Amygdala (tissue), 56 donors: Measurements from ENCODE around the gene LRRC56.
A peak's percentile ranks its signal among the peaks of the same experiment; 100 is the strongest.
"Not testable (repeated sequence)": the region's sequence is repeated elsewhere in the genome, so short reads cannot be mapped to it uniquely, and the experiment has no call there.

ENCODE experiments used
- DNase-seq, 56 donors: peaks; one replicate each; lab custom pipeline; 2025; lab: John Stamatoyannopoulos, UW

The LRRC56 gene

DNA sequence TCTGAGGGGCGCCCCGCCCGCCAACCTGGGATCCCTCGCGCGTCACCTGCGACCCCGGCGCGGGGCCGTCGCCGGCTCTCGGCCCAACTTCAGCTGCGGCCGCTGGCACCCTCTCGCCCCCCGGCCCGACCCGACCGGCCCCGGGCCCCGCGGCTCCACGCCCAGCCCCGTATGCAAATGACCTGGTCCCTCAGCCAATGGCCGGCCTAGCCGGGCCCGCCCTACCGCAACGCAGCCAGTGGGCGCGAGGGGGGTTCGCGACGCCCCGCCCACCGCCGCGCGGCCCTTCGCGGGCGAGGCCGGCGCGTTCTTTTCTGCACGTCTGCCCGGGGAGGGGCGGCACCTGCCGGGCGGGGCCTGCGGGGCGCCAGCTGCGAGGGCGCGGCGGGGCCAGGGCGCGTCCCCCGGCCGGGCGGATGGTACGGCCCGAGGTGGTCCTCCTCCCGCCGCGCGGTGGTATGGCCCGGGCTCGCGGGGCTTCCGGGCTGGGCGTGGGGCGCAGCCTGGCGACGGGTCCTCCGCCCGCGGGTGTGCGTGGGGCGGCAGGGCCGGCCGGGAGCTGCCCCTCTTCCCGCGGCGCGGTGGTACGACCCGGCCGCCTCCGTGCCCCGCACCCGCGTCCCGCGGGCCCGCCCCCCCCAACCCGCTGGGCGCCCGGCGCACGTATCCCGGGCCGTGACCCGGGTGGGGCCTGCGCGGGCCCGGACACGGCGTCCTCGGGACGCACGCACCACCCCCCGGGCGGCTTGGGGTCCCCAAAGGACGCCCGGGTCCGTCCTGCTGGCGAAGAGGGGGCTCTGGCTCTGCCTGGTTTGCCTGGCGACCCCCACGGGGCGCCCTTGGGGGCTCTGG lies 31.2 kb downstream of the LRRC56 start:
- peak in 55 of 56 donors; percentile 34 to 93 (median 80) for DNase-seq

DNA sequence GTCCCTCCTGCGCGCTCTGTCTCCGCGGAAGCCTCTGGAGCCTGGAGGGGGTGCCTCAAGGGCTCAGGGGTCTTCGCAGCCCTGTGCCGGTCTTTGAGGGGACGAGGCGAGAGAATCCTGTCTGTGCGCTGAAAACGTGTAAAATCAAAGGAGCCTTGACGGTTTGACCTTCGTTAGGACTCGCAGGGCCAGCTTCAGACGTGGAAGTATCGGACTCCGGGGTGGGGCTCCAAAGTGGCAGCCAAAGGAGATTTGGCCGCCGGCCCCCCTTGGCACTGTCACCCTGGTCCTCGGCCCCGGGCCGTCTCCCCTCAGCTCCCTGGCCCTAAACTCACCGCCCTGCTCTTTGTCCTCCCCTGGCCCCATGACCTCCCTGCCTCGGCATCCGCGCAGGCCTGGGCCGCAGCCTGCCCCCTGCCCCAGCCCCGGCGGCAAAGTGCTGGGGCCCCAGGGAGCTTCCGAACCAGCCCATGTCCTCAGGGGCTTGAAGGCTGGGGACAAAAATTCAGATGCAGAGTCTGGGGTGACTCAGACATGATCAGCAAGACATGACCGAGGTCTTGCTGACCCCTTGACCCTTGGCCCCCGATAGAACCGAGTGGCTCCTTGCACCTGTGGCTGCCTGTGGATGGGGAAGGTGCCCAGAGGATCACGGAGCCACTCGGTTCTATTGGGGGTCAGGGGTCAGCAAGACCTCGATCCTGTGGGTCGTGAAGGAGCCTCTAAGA lies 32.0 kb downstream of the LRRC56 start:
- DNase-seq = no peak

DNA sequence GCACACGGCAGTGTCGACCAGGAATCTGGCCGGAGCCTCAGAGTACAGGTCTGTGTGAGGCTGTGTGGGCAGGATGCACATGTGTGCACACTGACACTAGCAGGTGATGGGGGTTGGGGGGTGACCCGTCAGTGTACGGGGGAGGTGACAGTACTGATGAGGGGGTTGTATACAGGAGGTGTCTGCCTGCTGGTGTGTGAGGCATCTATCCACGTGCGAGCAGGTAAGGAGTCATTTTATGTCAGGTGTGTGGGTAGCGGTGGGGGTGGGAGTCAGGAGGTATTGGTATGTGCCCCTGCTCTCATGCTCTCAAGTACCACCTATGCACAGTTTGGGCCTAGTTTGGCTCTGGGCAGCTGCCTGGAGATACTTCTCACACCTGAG lies 34.5 kb downstream of the LRRC56 start:
- no peak for DNase-seq

DNA sequence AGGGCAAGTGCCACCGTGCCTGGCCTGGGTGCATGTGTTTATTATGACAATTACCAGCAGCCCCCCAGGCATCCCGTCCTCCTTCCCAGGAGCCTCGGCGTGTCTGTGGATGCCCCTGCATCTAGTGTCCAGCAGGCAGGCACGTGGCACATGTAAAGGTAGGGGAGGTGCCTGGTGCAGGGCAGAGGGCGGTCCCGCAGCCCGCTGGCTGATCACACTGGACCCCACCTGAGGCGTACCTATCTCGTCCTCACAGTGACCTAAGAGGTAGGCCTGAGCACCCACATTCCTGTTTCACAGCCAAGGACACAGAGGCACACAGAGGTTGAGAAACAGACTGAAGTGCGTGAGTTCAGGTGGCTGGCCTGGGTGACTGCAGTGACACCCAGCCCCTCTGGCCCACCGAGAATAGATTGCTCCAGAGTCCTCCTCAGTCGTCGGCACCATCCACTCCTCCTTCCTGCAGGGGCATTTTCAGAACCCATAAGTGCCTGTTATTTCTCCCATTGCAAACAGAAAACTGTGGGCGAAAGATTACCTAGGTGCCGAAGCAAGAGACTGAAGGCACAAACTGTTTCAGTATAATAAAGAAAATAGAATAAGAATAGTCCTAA lies 35.9 kb downstream of the LRRC56 start:
- DNase-seq = no peak

DNA sequence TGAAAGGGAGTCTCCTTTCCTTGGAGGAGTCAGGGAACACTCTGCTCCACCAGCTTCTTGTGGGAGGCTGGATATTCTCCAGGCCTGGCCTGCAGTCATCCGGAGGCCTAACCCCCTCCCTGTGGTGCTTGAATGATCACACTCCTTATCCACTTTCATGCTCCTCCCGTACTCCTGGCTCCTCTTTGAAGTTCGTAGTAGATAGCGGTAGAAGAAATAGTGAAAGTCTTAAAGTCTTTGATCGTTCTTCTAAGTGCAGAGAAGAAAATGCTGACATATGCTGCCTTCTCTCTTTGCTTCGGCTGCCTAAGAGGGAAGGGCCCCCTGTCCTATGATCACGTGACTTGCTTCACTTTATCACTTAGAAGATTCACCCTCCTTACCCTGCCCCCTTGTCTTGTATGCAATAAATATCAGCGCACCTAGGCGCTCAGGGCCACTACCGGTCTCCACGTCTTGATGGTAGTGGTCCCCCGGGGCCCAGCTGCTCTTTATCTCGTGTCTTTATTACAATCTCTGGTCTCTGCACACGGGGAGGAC lies 36.8 kb downstream of the LRRC56 start:
- DNase-seq = not testable (repeated sequence)

DNA sequence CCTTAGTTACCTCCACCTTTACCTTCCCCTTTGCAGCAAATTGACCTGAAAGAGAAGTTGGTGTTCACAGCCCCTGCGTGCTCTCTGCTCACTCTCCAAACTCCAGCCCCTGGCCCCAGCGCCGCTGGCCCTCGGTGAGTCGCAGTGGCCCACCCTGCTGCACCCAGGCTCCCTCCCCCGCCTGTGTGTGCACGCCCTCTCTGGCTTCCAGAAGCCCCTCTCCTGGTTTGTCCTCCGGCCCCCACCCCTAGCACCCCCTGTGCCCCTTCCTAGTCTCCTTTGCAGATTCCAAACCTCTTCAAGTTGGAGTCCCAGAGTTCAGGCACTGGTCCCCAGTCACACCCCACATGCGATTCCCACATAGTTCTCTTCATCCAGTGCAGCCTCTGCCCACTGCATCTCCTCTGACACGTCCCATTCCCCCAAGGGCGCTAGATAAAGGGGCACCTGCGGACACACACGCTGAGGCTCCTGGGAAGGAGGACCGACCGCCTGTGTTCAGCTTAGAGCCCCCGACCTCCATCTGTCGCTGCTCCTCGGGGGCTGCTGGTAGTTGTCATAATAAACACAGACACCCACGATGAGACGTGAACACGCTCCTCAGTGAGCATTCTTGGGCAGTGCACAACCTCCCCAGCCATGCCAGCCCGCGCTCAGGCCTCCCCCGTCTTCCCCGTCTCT lies 37.4 kb downstream of the LRRC56 start:
- no peak for DNase-seq

DNA sequence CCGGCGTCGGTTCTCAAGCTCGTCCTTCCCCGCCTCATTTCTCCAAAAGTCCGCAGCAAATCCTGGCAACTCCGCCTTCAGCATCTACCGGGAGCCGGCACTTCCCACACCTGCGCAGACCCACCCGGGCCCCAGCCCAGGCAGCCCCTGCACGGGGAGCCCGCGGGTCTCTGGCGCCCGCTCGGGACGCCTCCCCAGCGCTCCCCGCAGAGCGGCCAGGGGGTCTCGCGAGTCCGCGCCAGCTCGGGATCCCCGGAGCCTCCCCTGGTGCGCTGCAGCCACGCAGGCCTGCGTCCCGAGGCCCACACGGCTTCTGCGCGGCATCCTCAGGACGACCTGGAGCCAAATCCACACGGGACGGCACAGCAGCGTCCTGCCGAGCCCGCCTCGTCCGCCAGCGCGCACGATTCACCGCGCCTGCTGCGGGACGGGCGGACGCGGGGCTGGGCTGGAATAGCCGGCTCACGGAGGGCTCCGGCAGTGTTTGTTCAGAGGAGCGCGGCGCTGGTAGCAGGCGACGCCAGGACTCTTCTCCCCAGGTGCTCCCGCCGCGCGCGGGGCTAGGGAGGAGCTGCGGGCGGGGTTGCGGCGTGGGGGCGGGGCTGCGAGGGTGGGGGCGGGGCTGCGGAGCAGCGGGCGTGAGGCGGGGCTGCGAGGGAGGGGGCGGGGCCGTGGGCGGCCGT lies 38.1 kb downstream of the LRRC56 start:
- DNase-seq = peak in 1 of 56 donors; percentile 41

DNA sequence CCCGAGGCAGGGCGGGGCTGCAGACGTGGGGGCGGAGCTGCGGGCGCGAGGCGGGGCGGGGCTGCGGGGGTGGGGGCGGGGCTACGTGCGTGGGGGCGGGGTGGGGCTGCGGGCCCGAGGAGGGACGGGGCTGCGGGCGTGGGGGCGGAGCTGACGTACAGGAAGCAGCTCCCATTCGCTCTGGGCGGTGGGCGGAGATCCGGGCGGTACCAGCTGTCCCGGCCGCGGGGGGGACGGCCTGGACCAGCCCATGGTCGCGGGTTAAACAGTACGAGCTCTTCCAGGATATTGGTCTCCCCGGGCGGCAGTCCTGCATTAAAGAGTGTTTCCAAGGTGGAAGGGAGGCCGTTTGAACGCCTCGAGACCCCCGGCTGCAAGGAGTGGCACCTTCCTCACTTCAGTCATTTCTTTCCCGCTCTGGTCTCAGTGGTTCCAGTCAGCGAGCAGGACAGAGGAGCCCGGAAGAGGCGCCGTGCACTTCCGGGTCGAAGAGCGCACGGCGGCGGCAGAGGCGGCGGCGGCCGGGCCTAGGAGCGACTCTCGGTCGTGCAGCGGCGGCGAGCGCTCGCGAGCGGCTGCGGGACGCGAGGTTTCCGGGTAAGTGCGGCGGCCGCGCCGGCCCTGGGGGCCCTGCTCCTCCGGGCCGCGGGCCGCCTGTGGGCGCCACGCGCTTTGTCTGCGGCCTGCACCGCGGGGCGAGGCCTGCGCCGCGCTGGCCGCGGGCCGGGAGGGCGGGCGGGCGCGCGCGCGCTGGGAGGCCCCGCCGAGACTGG lies 38.9 kb downstream of the LRRC56 start, which contains the start of gene PHRF1:
Gene PHRF1 (plus strand): TSS at position 475 of the 773 bp plus-strand sequence. CDS start 5,043 bp downstream, outside the sequence.
- peak; percentile 66 to 99 (median 92) for DNase-seq

DNA sequence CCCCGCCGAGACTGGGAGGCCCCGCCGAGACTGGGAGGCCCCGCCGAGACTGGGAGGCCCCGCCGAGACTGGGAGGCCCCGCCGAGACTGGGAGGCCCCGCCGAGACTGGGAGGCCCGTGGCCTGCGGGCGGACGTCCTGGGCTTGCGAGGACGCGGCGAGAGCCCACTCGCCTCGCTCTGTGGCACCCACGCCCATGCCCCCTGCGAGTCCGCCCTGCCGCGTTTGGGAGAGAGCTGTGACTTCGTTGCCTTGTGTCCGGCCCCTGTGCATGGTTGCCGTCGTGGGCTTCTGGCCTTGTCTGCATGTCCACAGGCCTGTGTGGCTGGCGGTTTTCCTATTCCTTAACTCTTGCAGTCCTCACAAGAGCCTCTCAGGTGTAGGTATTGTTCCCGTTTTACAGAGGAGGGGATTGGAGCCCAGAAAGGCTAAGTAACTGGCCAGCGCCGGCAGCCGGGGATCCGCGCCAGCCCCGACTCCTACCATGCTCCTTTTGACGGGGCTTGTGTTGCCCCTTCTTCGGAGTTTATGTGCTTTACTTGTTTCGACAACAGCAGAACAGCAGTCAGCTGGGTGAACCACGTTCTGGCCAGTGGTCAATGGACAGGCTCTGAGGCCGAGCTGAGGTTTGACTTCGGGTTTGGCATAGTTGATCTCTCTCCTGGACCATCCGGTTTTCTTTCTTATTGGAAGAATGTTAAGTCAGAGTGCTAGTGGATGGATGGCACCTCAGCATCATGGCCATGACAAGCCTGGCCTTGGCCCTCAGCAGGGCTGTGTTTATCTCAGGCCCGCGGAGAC lies 39.7 kb downstream of the LRRC56 start:
- DNase-seq = no peak

DNA sequence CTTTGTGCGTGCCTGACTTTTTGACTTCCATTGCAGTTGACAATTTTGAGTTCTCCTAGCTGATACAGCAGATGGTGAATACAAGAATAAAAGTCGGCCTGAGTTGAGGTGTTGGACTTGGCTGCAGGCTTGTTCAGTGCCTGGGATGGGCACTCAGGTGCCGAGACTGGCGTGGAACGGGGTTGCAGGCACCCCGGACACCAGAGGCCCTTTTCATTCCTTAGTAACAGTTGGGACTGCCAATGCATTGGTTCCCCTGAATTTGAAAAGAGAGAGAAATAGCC lies 40.2 kb downstream of the LRRC56 start:
- DNase-seq = no peak

DNA sequence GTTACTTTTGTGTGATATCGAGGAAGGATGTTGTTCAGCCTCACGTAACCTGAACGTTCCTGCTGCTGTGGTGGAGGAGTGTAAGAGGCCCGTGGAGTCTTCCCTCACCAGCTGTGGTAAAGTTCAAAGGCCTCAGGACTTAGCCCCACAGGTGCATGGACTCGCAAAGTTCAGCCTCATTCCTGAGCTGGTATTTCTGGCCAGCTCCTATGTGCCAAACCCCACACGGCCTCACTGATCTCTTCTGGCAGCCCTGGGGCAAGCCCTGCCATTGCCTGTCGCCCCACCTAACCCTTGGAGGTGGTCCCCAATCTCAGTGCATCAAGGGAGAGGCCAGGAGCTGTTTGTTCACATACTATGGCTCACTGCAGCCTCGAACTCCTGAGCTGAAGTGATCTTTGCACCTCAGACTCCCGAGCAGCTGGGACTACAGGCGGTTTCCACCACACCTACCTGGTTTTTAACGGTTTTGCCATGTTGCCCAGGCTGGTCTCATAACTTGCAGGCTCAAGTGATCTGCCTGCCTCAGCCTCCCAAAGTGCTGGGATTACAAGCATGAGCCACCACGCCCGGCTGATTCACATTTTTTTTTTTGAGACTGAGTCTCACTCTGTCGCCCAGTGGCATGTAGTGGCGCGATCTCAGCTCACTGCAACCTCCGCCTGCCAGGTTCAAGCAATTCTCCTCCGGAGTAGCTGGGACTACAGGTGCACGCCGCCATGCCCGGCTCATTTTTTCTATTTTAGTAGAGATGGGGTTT lies 41.1 kb downstream of the LRRC56 start:
- no peak for DNase-seq

DNA sequence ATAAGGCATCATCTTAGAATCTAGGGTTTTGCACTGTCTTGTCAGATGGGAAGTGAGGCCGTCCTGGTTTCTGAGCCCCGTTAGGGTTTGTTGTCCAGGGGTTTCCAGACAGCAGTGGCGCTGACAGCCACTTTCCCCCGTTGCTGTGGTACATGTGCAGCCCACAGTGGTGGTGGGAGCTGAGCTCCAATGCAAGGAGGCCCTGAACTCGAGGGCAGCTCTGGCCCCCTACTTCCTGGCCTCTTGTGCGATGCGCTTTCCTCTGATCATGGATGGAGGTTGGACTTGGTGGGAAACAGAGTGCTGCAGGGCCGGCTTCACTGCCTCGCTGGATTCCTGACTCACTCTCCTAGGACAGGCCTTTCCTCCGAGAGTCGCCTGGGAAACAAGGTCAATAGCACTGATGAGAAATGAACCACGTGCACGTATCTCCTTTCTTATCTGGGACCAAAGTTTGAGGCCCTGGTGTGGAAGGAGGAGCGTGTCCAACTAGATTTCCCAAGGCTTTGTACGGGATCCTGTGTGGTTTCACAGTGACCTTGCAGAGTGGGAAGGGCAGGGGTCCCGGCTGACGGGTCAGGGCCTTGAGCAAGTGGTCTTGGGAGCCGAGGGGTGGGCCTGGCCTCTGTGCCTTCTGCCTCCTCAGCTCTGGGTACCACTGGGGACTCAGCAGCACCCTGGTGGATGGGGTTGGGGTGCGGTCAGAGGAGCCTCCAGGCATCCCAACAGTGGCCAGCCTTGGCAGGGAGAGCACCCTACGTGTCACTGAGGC lies 42.7 kb downstream of the LRRC56 start:
- no peak for DNase-seq

DNA sequence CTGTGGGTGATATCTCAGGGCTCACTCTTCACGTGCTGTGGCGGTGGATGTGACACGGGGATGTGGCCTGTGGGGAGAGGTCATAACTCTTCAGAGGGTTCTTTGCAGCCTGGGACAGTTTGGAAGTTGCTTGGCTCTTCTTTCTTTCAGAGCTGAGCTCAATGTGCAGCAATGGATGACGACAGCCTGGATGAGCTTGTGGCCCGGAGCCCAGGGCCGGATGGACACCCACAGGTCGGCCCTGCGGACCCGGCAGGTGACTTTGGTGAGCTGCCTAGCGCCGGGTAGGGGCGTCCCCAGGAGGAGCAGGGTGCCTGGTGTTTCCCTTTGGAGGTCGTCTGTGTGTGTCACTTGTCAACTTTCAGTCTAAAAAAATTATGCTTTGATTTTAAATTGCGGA lies 44.0 kb downstream of the LRRC56 start:
- DNase-seq = no peak

DNA sequence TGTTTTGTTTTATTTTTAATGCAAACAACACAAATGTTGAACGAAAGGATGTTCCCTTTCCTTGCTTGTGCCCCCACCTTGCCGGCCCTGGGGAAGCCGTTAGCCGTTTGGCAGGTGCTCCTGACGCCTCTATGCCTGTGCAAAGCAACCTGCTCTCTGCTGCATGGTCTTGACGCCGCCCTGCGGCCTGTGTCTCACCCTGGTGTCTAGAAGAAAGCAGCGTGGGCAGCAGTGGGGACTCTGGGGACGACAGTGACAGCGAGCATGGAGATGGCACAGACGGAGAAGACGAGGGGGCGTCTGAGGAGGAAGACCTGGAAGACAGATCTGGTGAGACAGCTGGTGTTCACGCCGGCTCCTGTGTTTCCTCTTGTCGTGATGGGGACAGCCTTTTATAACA lies 44.4 kb downstream of the LRRC56 start:
- DNase-seq = peak in 16 of 56 donors; percentile 16 to 69 (median 33)

DNA sequence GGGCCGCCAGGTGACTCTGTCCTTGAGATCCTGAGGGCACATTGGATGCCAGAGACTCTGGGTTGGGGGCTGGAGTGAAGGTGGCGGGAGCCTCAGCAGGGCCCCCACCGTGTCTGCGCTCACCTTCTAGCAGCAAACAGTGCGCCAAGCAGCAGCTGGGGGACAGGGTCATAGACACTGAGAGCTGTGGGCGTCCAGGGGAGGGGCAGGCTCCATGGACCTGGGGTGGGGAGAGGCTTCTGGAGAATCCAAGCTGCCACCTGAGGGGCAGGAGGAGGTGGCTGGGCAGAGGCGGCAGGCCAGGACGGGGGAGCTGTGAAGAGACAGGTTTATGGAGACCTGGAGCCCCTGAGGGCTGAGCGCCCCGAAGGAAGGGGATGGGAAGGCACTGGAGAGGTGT lies 47.0 kb downstream of the LRRC56 start:
- no peak for DNase-seq

DNA sequence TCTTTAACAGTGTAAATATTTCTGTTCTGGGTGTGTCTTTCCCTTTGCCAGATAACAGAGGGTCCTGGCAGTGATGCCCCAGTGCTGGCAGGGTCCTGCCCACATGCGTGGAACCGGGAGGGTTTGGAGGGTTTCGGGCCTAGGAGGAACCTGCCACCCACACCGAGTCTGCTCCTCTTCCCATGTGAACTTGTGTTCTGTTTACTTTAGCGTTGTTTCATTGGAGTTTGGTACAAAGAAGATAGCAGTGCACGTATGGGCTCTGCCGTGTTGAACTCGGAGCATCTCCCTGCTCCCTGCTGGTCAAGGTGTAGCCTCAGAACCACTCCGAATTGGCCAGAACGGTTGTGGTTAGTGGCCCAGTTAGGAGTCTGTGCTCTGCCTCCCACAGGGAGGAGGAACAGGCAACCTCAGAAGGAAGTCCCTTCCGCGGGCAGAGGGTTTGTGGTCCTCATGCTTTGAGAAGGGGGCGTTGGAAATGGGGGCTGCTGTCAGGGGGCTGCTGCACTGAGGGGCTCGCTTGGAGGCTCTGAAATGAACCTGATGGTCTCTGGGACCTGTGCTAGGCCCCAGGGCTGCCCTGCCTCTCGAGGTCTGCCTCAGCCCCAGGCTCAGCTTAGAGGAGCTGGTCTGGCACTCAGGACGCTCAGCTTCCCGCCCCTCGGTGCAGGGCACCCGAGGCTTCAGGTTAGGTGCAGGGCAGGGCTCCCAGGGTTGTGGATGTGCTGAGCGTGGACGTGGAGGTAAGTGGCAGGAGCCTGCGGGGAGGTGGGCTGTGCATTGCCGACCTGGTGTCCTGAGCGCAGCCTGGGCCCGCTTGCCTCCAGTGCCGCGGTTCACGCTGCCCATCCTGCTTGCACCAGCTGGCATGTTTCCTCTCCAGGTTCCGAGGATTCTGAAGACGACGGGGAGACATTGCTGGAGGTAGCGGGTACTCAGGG lies 49.3 kb downstream of the LRRC56 start:
- DNase-seq = no peak
